NCI-H1105 treated with DMSO at 0.1 percent for 48 hours (cell line): ENCODE data around the gene IQCF6.
"Not testable (repeated sequence)": the region's sequence is repeated elsewhere in the genome, so short reads cannot be mapped to it uniquely, and the experiment has no call there.

ENCODE experiments used
- DNase-seq: peaks from one replicate; lab custom pipeline; 2025; lab: John Stamatoyannopoulos, UW

IQCF6 gene

GRCh38 chr3:51759203-51759602 is 19.8 kb downstream of the IQCF6 start:
- no peak for DNase-seq

DNA sequence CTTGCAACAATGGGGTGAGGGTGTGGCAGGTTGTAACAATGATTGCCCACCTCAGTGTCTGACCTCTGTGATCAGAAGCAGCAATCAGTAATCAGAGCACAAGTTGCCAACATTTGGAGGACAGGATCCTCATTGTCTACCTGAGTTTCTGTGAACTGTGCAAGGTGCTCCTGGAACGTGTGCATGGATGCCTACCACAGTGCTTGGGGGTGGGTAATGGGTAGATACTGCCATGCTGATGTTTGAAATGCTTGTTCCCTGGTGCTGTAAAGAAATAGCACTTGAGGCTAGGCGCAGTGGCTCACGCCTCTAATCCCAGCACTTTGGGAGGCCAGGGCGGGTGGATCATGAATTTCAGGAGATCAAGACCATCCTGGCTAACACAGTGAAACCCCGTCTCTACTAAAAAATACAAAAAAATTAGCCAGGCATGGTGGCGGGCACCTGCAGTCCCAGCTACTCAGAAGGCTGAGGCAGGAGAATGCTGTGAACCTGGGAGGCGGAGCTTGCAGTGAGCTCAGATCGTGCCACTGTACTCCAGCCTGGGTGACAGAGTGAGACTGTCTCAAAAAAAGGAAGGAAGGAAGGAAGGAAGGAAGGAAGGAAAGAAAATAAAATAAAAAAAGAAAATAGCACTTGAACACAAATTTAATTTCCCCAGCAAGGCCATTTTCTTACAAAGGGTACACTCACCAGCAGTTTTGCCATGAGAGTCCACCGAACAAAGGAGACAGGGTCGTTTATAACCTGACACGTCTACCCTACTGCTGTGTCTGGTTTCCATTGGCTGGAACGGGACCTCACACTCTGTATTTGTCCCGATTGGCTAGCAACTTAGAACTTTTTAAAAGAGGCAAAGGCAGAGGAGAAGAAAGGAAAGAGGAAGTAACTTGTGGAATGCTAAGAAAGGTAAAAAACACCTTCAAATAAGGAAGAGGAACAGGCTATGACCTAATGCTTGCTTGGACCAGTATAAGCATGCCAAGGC is 25.0 kb downstream of the IQCF6 start:
- not testable (repeated sequence) for DNase-seq

GRCh38 chr3:51751287-51751686 is 27.8 kb downstream of the IQCF6 start:
- DNase-seq, result no peak

DNA sequence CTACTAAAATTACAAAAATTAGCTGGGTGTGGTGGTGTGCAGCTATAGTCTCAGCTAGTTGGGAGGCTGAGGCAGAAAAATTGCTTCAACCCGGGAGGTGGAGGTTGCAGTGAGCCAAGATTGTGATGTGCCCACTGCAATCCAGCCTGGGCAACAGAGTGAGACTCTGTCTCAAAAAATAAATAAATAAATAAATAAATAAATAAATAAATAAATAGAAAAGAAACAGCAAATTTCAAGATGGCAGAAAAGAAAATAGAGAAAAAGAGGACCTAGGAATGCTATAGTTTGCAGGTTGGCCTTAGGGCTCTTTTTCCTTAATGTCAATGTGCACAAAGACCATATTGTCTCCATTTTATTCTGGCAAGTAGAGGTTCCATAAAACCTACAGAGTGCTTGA is 28.2 kb downstream of the IQCF6 start:
- no peak for DNase-seq

DNA sequence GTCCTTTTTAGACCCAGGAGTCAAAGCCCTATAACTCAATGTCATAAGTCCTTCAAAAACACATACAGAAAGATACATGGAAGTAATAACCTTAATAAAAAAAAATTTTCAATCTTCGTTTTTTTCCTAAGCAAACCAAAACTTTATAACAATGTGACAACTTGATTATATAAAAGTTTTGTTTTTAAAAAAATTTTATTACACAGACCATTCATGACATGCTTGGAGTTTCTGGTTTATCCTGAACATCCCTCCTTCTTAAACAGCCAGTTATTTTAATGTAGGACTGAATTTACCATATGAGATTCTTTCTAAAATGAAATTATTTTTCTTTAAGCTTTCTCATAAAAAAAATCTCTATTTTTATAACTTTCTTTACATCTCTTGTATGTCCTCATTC is 30.7 kb downstream of the IQCF6 start:
- DNase-seq, result no peak

DNA sequence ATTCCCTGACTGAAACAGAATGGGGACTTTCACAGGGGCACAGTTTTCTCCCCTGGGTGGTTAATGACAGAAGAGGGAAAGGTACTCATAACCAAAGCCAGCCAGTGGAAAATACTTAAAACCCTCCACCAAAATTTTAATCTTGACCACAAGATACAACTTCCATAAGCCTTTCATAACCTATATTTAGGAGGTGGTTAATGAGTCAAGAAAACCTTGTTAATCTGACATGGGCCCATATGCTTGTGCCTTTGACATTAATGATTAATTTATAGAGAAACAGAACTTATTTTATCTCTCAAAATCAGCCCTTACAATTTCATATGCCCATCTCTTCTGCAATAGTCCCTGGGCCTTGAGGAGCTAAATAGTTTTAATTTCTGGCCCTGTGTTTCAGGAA is 31.2 kb downstream of the IQCF6 start:
- DNase-seq, result no peak

DNA sequence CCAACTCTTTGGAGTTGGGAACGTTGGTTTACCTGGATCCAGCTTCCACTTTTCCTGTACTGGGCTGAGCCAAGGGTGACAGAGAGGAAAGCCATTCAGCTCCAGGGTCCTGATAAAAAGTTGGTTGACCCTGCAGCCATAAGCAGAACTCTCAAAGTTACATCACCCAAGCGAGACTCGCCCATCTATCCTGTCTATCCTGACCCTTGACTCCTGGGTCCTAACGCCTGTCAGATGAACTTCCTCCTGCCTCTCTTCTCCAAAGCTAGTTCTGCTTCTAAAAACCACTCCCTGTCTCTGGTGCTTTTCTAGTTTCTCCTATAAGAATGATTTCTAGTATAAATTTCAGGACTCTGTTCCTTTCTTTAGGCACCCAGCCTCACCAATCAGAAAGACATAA is 36.1 kb downstream of the IQCF6 start:
- DNase-seq, result not testable (repeated sequence)

DNA sequence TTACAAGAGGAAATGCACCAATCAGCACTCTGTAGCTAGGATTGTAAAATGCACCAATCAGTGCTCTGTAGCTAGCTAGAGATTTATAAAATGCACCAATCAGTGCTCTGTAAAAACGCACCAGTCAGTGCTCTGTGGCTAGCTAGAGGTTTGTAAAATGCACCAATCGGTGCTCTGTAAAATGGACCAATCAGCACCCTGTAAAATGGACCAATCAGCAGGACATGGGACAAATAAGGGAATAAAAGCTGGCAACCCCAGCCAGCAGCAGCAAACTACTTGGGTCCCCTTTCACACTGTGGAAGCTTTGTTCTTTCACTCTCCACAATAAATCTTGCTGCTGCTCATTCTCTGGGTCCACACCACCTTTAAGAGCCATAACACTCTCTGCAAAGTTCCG is 36.7 kb downstream of the IQCF6 start:
- DNase-seq, result not testable (repeated sequence)

DNA sequence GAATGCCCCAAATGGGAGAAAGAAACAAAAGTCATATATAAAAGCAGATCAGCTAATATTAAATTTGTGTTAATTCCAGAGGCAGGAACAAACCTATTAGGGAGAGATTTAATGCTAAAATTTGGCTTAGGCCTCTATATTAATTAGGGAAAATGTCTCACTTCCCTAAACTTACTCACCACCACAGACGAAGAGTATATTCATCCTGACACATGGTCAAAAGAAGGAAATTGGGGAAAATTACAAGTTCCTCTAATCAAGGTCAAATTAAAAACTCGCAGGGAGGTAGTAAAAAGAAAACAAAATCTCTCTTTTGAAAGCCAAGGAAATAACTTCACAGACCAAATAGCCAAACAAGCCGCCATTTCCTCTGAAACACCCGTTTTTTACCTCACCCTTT is 39.9 kb downstream of the IQCF6 start:
- no peak for DNase-seq

- no peak for DNase-seq
Observed at GRCh38 chr3:51735950-51736349, 43.1 kb downstream of the IQCF6 start.

GRCh38 chr3:51735039-51735438 is 44.0 kb downstream of the IQCF6 start:
- no peak for DNase-seq

DNA sequence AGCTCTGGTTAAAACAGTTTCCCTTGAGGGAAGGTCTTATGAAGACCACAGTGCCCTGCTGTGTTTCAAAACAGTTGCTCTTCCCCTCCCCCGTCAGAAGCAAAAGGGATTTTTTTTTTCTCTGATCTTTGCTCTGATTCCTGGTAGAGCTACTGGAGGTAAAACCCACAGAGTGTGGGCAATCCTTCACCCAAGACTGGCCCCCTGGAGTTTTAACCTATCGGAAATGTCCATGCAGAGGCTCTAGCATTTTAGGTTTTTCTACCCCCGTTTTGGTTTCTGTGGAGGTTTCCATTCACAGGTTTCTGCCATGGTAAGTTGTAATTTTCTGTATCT is 44.5 kb downstream of the IQCF6 start:
- no peak for DNase-seq

DNA sequence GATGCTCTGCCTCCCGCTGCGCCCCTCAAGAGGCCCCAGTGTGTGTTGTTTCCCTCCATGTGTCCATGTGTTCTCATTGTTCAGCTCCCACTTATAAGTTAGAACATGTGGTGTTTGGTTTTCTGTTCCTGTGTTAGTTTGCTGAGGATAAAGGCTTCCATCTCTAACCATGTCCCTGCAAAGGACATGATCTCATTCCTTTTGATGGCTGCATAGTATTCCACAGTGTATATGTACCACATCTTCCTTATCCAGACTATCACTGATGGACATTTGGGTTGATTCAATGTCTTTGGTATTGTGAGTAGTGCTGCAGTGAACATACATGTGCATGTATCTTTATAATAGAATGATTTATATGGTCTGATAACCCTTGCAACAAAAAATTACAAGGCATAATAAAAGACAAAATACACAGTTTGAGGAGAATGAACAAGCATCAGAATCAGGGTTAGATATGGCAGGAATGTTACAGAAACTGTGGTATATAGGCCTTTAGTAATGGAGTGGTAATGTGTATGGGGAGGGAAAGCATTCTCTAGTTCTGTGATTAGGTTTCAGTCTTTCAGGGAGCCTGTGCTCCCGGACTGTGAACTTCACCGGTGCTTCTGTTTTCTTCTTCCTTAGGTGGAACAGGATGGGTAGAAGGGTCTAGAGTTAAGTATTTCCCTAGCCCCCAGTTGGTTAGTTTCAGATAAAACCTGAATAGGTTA is 45.0 kb downstream of the IQCF6 start:
- DNase-seq, result no peak

DNA sequence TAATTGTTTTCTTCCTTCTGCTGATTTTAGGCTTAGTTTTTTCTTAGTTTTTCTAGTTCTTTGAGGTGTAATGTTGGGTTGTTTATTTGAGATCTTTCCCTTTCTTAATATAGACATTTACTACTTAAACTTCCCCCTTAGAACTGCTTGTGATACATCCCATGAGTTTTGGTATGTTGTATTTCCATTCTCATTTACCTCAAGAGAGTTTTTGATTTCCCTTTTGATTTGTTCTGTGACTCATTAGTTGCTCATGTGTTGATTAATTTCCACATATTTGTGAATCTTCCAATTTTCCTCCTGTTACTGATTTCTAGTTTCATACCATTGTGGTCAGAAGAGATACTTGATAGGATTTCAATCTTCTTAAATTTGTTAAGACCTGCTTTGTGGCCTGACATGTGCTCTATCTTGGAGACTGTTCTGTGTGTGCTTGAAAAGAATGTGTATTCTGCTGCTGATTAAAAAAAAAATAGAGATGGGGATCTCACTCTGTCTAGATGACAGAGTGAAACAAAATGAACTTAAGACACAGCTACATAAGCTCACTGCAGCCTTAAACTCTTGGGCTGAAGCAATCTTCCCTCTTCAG is 49.9 kb downstream of the IQCF6 start:
- DNase-seq, result no peak
